Stimulated activated naive B cell treated with anti-CD40 and anti-IgM and Interleukin-4, amounts not matched to agents 10 μg/mL and 1 μg/mL and 100 μg/mL, for 72 hours (primary cell): ENCODE data around the gene FRY.

ENCODE experiments used
- ATAC-seq, 2 donors: fragments of 150-1000 bp; cut with Tn5 transposase; replicated peaks; 2 replicates each; pipeline ENCODE4 v1.10.0; 2021; ENCODE audit warnings: moderate library complexity in 1 of 2
- DNase-seq: peaks from one replicate; pipeline ENCODE4 v3.0.0; 2021
- H3K27ac Mint-ChIP-seq: one replicate; pipeline ENCODE4 v1.8.0; 2022; ENCODE audit warnings: mild to moderate bottlenecking, mixed read lengths
- H3K27me3 Mint-ChIP-seq, 2 donors: one replicate each; pipeline ENCODE4 v1.8.0; 2022; ENCODE audit warnings: mixed read lengths in 2 of 2
- H3K36me3 Mint-ChIP-seq, 2 donors: one replicate each; pipeline ENCODE4 v1.8.0; 2022; ENCODE audit warnings: mixed read lengths in 2 of 2, mild to moderate bottlenecking in 1 of 2
- H3K4me1 Mint-ChIP-seq, 2 donors: one replicate each; pipeline ENCODE4 v1.8.0; 2022; ENCODE audit warnings: mixed read lengths in 2 of 2, mild to moderate bottlenecking in 1 of 2
- H3K4me3 Mint-ChIP-seq, 2 donors: one replicate each; pipeline ENCODE4 v1.8.0; 2022; ENCODE audit warnings: mild to moderate bottlenecking in 2 of 2, mixed read lengths in 2 of 2, moderate library complexity in 1 of 2
- H3K9me3 Mint-ChIP-seq, 2 donors: one replicate each; pipeline ENCODE4 v1.8.0; 2022; ENCODE audit warnings: mixed read lengths in 2 of 2, mild to moderate bottlenecking in 1 of 2

Gene FRY

GRCh38 chr13:32264407-32264806, 232.8 kb downstream of the FRY start:
- Mint-ChIP-seq H3K27me3 (no peaks in the 10 kb centered on the region), H3K4me1 (no peaks in the 10 kb centered on the region), H3K36me3 (no peaks in the 10 kb centered on the region), H3K9me3 (no peaks in the 10 kb centered on the region), H3K4me3 (no peak overlapping the region), H3K27ac (no peak overlapping the region)
- ATAC-seq: no peak
- DNase-seq: no peak

GRCh38 chr13:32265726-32266125, 234.2 kb downstream of the FRY start:
- Mint-ChIP-seq H3K4me1 (no peaks in the 10 kb centered on the region), H3K27me3 (no peaks in the 10 kb centered on the region), H3K4me3 (no peak overlapping the region), H3K36me3 (no peaks in the 10 kb centered on the region), H3K27ac (no peak overlapping the region), H3K9me3 (no peaks in the 10 kb centered on the region)
- no peak for ATAC-seq
- no peak for DNase-seq

- DNase-seq (no peak), ATAC-seq (no peak)
- Mint-ChIP-seq H3K27ac (no peak overlapping the region), H3K4me1 (no peaks in the 10 kb centered on the region), H3K36me3 (no peaks in the 10 kb centered on the region), H3K9me3 (no peaks in the 10 kb centered on the region), H3K4me3 (no peak overlapping the region), H3K27me3 (no peaks in the 10 kb centered on the region)
Measured at GRCh38 chr13:32266130-32266529, 234.6 kb downstream of the FRY start.

- ATAC-seq: peak; percentile 48 to 79
- Mint-ChIP-seq H3K36me3 (no peaks in the 10 kb centered on the region), H3K4me3 (no peak overlapping the region), H3K27ac (no peak overlapping the region), H3K9me3 (peaks cover 0 to 2% of the 10 kb centered on the region in 2 donors), H3K4me1 (no peaks in the 10 kb centered on the region), H3K27me3 (no peaks in the 10 kb centered on the region)
- DNase-seq: peak; percentile 4
Measured at GRCh38 chr13:32267836-32268439, 236.4 kb downstream of the FRY start.

- no peak for ATAC-seq
- Mint-ChIP-seq H3K4me1 (no peaks in the 10 kb centered on the region), H3K36me3 (no peaks in the 10 kb centered on the region), H3K27ac (no peak overlapping the region), H3K27me3 (no peaks in the 10 kb centered on the region), H3K9me3 (peaks cover 0 to 2% of the 10 kb centered on the region in 2 donors), H3K4me3 (no peak overlapping the region)
- no peak for DNase-seq
Measured at GRCh38 chr13:32272021-32272683, 240.6 kb downstream of the FRY start.

- Mint-ChIP-seq H3K4me1 (no peaks in the 10 kb centered on the region), H3K4me3 (no peak overlapping the region), H3K27me3 (no peaks in the 10 kb centered on the region), H3K36me3 (no peaks in the 10 kb centered on the region), H3K9me3 (no peaks in the 10 kb centered on the region), H3K27ac (no peak overlapping the region)
- DNase-seq (no peak), ATAC-seq (no peak)
Measured at GRCh38 chr13:32277839-32278238, 246.3 kb downstream of the FRY start.

- Mint-ChIP-seq H3K27me3 (no peaks in the 10 kb centered on the region), H3K4me3 (no peak overlapping the region), H3K36me3 (no peaks in the 10 kb centered on the region), H3K27ac (no peak overlapping the region), H3K9me3 (no peaks in the 10 kb centered on the region), H3K4me1 (no peaks in the 10 kb centered on the region)
- DNase-seq (no peak), ATAC-seq (no peak)
Measured at GRCh38 chr13:32278426-32278825, 246.9 kb downstream of the FRY start.

- no peak for ATAC-seq
- H3K36me3 Mint-ChIP-seq: no peaks in the 10 kb centered on the region
- DNase-seq: no peak
- no peaks in the 10 kb centered on the region for H3K9me3 Mint-ChIP-seq
- H3K4me3 Mint-ChIP-seq: no peak overlapping the region
- no peaks in the 10 kb centered on the region for H3K4me1 Mint-ChIP-seq
- no peak overlapping the region for H3K27ac Mint-ChIP-seq
- H3K27me3 Mint-ChIP-seq: no peaks in the 10 kb centered on the region
Measured at GRCh38 chr13:32281096-32281495, 249.5 kb downstream of the FRY start.

GRCh38 chr13:32282096-32282711, 250.6 kb downstream of the FRY start:
- no peaks in the 10 kb centered on the region for H3K36me3 Mint-ChIP-seq

GRCh38 chr13:32284927-32285632, 253.5 kb downstream of the FRY start:
- Mint-ChIP-seq H3K36me3 (no peaks in the 10 kb centered on the region), H3K4me3 (no peak overlapping the region), H3K9me3 (no peaks in the 10 kb centered on the region), H3K27ac (no peak overlapping the region), H3K27me3 (no peaks in the 10 kb centered on the region), H3K4me1 (no peaks in the 10 kb centered on the region)
- no peak for DNase-seq
- no peak for ATAC-seq

More at GRCh38 chr13:32282096-32282711, 250.6 kb downstream of the FRY start:
- no peak for DNase-seq
- Mint-ChIP-seq H3K9me3 (no peaks in the 10 kb centered on the region), H3K4me3 (no peak overlapping the region), H3K27me3 (no peaks in the 10 kb centered on the region), H3K4me1 (no peaks in the 10 kb centered on the region), H3K27ac (no peak overlapping the region)
- no peak for ATAC-seq

GRCh38 chr13:32285633-32285965, 254.0 kb downstream of the FRY start:
- H3K4me3 Mint-ChIP-seq: no peak overlapping the region
- H3K4me1 Mint-ChIP-seq: no peaks in the 10 kb centered on the region
- H3K9me3 Mint-ChIP-seq: no peaks in the 10 kb centered on the region
- ATAC-seq (no peak), DNase-seq (no peak)
- H3K27me3 Mint-ChIP-seq: no peaks in the 10 kb centered on the region
- no peaks in the 10 kb centered on the region for H3K36me3 Mint-ChIP-seq
- H3K27ac Mint-ChIP-seq: no peak overlapping the region

GRCh38 chr13:32297206-32297605, 265.6 kb downstream of the FRY start:
- Mint-ChIP-seq H3K27ac (no peak overlapping the region), H3K4me1 (no peaks in the 10 kb centered on the region), H3K27me3 (peaks cover 5 to 7% of the 10 kb centered on the region in 2 donors), H3K9me3 (no peaks in the 10 kb centered on the region), H3K36me3 (no peaks in the 10 kb centered on the region), H3K4me3 (no peak overlapping the region)
- DNase-seq (no peak), ATAC-seq (no peak)

- no peak overlapping the region for H3K4me3 Mint-ChIP-seq
- no peaks in the 10 kb centered on the region for H3K9me3 Mint-ChIP-seq
- H3K36me3 Mint-ChIP-seq: no peaks in the 10 kb centered on the region
- H3K4me1 Mint-ChIP-seq: no peaks in the 10 kb centered on the region
- no peak overlapping the region for H3K27ac Mint-ChIP-seq
- peaks cover 5 to 7% of the 10 kb centered on the region in 2 donors for H3K27me3 Mint-ChIP-seq
- DNase-seq (no peak), ATAC-seq (no peak)
Measured at GRCh38 chr13:32298695-32299094, 267.1 kb downstream of the FRY start.

GRCh38 chr13:32299893-32300292, 268.3 kb downstream of the FRY start:
- no peaks in the 10 kb centered on the region for H3K4me1 Mint-ChIP-seq

GRCh38 chr13:32300406-32300805, 268.8 kb downstream of the FRY start:
- Mint-ChIP-seq H3K36me3 (no peaks in the 10 kb centered on the region), H3K4me1 (no peaks in the 10 kb centered on the region), H3K27ac (no peak overlapping the region), H3K4me3 (no peak overlapping the region), H3K27me3 (peaks cover 5 to 7% of the 10 kb centered on the region in 2 donors), H3K9me3 (no peaks in the 10 kb centered on the region)
- ATAC-seq (no peak), DNase-seq (no peak)

More at GRCh38 chr13:32299893-32300292, 268.3 kb downstream of the FRY start:
- H3K27ac Mint-ChIP-seq: no peak overlapping the region
- no peaks in the 10 kb centered on the region for H3K9me3 Mint-ChIP-seq
- H3K36me3 Mint-ChIP-seq: no peaks in the 10 kb centered on the region
- H3K4me3 Mint-ChIP-seq: no peak overlapping the region
- peaks cover 5 to 7% of the 10 kb centered on the region in 2 donors for H3K27me3 Mint-ChIP-seq
- DNase-seq: no peak
- no peak for ATAC-seq
